Measurements from ENCODE around the gene GAP43. TPM values are rescaled to one million over a fixed set of nuclear protein-coding genes. Genes with fewer than 3 reads are reported as not detected.

GAP43 gene
- total RNA-seq, 3 donors from 2014 or later = not detected

DNA sequence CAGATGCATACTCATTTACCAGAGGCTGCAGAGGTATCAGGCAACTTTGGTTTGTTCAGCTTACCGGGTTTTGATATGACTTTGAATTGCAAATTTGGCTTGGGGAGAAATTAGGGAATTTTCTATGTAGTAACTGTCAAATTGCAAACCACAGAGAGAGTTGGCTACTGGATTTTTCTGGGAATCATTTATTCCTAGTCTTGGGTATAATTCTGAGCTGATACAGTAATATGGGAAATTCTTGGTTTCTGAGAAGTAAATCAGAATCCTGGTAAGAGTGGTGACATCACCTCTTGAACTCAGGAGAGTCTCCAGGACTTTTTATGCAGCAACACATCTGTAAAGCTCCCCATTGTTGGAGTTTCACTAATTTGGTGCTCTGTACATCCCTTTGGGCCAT, 39.0 kb downstream of the GAP43 start:
- DNase-seq (no peak), ATAC-seq (no peak)
- H3K4me1 Mint-ChIP-seq (ENCODE audit: low read depth) = peaks cover 23% of the 10 kb centered on the region
- H3K27me3 Mint-ChIP-seq (ENCODE audit: low read depth) = peaks cover 2% of the 10 kb centered on the region
- H3K4me3 Mint-ChIP-seq = no peak overlapping the region
- H3K9me3 Mint-ChIP-seq = no peaks in the 10 kb centered on the region
- no peaks in the 10 kb centered on the region for H3K36me3 Mint-ChIP-seq (ENCODE audit: insufficient read depth)

DNA sequence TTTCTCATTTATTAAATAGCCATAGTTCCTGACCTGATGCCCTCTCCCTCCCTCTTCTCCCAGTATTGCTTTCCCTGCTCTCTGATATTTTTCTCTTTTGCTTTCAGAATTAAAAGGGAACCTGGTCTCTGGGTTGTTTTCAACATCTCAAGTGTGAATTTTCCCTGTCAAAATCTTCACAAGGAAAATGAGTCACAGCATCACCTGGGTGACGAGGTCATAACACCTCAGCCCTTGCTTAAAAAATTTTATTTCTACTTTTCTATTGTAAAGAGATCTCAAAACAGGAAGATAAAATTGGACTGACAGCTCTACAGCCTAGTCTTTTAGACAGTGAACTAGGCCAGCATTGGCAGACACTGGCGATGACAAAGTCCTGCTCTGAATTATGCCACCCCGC, 40.1 kb downstream of the GAP43 start:
- ATAC-seq = no peak
- Mint-ChIP-seq H3K4me1 (ENCODE audit: low read depth) (peaks cover 17% of the 10 kb centered on the region), H3K9me3 (no peaks in the 10 kb centered on the region), H3K27me3 (ENCODE audit: low read depth) (peaks cover 2% of the 10 kb centered on the region), H3K4me3 (no peak overlapping the region), H3K36me3 (ENCODE audit: insufficient read depth) (no peaks in the 10 kb centered on the region)
- no peak for DNase-seq

GRCh38 chr3:115666081-115666480, 42.8 kb downstream of the GAP43 start:
- no peaks in the 10 kb centered on the region for H3K9me3 Mint-ChIP-seq
- H3K27me3 Mint-ChIP-seq (ENCODE audit: low read depth) = peaks cover 2% of the 10 kb centered on the region
- H3K4me3 Mint-ChIP-seq = no peak overlapping the region
- ATAC-seq = no peak
- H3K36me3 Mint-ChIP-seq (ENCODE audit: insufficient read depth) = no peaks in the 10 kb centered on the region
- peaks cover 10% of the 10 kb centered on the region for H3K4me1 Mint-ChIP-seq (ENCODE audit: low read depth)
- no peak for DNase-seq

DNA sequence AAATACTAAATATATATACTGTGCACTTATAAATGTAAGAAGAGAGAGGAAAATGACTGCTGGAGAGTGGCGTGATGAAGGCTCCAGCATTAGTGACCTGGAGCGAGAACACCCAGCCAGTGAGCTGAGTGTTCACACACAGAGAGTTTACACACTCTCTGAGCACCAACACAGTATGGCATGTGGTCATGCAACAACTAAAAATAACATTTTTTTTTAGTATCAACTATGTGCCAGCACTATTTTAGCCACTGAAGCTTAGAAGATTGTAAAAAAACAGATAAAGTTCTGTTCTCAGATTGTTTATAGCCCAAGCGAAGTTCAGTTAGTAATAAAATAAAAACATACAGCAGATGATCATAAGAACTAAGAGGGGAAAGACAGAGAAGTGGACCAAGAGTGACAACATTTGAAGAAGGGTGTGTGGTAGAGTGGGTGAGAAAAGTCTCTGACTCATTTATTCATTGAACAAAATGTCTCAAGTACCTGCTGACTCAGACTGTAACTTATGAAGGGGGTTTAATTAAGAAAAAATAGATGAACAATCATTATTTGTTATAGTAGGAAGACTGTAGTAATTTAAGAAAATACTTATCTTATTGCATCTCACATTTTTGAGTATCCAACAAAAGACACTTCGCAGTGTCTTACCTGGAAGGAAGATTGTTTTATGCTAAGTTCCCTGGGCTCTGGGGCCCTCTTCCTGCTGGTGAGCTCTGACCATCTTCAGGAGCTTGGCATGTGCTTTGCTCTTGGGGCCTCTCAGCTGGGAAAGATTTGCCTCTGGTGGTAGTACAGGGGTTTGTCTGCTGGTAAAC, 43.8 kb downstream of the GAP43 start:
- no peak for DNase-seq
- peaks cover 2% of the 10 kb centered on the region for H3K27me3 Mint-ChIP-seq (ENCODE audit: low read depth)
- H3K36me3 Mint-ChIP-seq (ENCODE audit: insufficient read depth) = no peaks in the 10 kb centered on the region
- peak; percentile 85 to 95 for ATAC-seq
- H3K9me3 Mint-ChIP-seq = no peaks in the 10 kb centered on the region
- H3K4me3 Mint-ChIP-seq = no peak overlapping the region
- H3K4me1 Mint-ChIP-seq (ENCODE audit: low read depth) = peaks cover 11% of the 10 kb centered on the region

DNA sequence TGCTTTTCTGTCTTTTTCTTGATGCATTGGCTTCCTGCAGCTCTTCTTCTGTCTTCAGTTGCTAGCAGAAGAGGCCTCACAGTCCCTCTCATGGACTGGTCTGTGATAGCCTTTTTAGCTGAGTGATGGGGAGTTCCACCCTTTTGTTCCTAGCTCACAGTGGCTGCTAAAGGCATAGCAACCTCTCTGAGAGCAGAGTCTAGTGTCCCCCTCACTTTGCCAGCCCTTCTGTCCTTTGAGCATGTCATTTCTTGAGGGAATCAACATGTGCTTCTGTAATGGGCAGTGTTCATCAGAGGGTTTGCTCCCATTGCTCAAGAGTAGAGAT, 44.4 kb downstream of the GAP43 start:
- H3K27me3 Mint-ChIP-seq (ENCODE audit: low read depth) = peaks cover 2% of the 10 kb centered on the region
- H3K36me3 Mint-ChIP-seq (ENCODE audit: insufficient read depth) = no peaks in the 10 kb centered on the region
- no peak overlapping the region for H3K4me3 Mint-ChIP-seq
- H3K9me3 Mint-ChIP-seq = no peaks in the 10 kb centered on the region
- DNase-seq (no peak), ATAC-seq (peak; percentile 15 to 19)
- peaks cover 12% of the 10 kb centered on the region for H3K4me1 Mint-ChIP-seq (ENCODE audit: low read depth)

DNA sequence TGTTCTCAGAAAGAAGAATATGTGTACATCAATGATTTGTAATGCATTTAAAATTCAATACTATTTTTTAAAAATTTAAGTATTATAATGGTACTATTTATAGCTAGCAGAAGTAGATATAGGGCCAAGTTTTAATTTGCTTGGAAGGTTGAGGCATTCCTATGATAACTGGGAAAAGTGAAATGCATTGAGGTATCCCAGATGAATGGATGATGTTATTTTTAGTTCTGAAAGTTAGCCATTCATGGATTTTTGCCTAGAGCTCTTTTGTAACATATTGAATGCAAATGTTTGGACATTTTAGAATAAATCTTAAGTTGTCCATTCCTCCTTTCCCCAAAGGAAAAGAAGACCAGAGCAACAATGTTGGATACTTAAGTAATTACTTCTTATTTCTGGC, 47.6 kb downstream of the GAP43 start:
- no peak for ATAC-seq
- no peaks in the 10 kb centered on the region for H3K9me3 Mint-ChIP-seq

GRCh38 chr3:115671761-115672455, 48.6 kb downstream of the GAP43 start:
- DNase-seq (no peak), ATAC-seq (no peak)
- H3K9me3 Mint-ChIP-seq = no peaks in the 10 kb centered on the region
- H3K4me1 Mint-ChIP-seq (ENCODE audit: low read depth) = peaks cover 9% of the 10 kb centered on the region
- no peaks in the 10 kb centered on the region for H3K36me3 Mint-ChIP-seq (ENCODE audit: insufficient read depth)
- peaks cover 3% of the 10 kb centered on the region for H3K27me3 Mint-ChIP-seq (ENCODE audit: low read depth)
- no peak overlapping the region for H3K4me3 Mint-ChIP-seq

More for the DNA sequence above, 47.6 kb downstream of the GAP43 start:
- Mint-ChIP-seq H3K36me3 (ENCODE audit: insufficient read depth) (no peaks in the 10 kb centered on the region), H3K27me3 (ENCODE audit: low read depth) (peaks cover 3% of the 10 kb centered on the region), H3K4me1 (ENCODE audit: low read depth) (peaks cover 9% of the 10 kb centered on the region), H3K4me3 (no peak overlapping the region)
- DNase-seq = no peak

GRCh38 chr3:115673881-115674280, 50.6 kb downstream of the GAP43 start:
- no peak for DNase-seq
- H3K4me3 Mint-ChIP-seq = no peak overlapping the region
- H3K9me3 Mint-ChIP-seq = no peaks in the 10 kb centered on the region
- no peaks in the 10 kb centered on the region for H3K36me3 Mint-ChIP-seq (ENCODE audit: insufficient read depth)
- peaks cover 3% of the 10 kb centered on the region for H3K4me1 Mint-ChIP-seq (ENCODE audit: low read depth)
- H3K27me3 Mint-ChIP-seq (ENCODE audit: low read depth) = peaks cover 9% of the 10 kb centered on the region
- ATAC-seq = no peak

DNA sequence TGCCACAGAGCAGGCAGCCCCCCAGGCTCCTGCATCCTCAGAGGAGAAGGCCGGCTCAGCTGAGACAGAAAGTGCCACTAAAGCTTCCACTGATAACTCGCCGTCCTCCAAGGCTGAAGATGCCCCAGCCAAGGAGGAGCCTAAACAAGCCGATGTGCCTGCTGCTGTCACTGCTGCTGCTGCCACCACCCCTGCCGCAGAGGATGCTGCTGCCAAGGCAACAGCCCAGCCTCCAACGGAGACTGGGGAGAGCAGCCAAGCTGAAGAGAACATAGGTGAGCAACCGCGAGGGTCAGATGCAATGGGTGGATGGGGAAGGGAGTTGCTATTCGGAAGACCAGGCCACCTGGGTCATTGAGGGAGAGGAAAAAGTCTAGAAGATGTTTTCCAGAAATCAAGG, 53.0 kb downstream of the GAP43 start:
- H3K36me3 Mint-ChIP-seq (ENCODE audit: insufficient read depth) = no peaks in the 10 kb centered on the region
- no peak for ATAC-seq
- peaks cover 19% of the 10 kb centered on the region for H3K27me3 Mint-ChIP-seq (ENCODE audit: low read depth)
- H3K4me3 Mint-ChIP-seq = no peak overlapping the region
- H3K4me1 Mint-ChIP-seq (ENCODE audit: low read depth) = peaks cover 3% of the 10 kb centered on the region
- no peak for DNase-seq
- no peaks in the 10 kb centered on the region for H3K9me3 Mint-ChIP-seq

- no peaks in the 10 kb centered on the region for H3K36me3 Mint-ChIP-seq (ENCODE audit: insufficient read depth)
These were observed 57.6 kb downstream of the GAP43 start for GRCh38 chr3:115680803-115681345.

DNA sequence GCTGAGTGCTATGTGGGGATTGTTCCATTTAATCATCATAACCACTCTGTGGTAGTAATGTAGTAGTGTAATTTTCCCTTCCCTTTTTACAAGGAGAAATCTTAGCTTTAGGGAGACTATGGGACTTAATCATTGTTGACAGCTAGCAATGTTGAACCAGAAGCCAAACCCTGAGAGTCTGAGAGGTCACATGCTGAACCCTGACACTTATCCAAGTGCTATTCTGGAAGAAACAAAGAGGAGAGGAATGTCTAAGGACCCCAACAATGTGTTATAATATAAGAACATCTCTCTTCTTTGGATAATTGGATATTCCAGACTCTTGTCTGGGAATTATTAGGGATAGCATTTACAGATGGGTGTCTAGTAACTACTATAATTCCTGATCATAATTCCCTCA, 58.4 kb downstream of the GAP43 start:
- DNase-seq (no peak), ATAC-seq (no peak)
- Mint-ChIP-seq H3K36me3 (ENCODE audit: insufficient read depth) (no peaks in the 10 kb centered on the region), H3K4me1 (ENCODE audit: low read depth) (no peaks in the 10 kb centered on the region), H3K9me3 (no peaks in the 10 kb centered on the region), H3K4me3 (no peak overlapping the region), H3K27me3 (ENCODE audit: low read depth) (peaks cover 30% of the 10 kb centered on the region)

More at GRCh38 chr3:115680803-115681345, 57.6 kb downstream of the GAP43 start:
- Mint-ChIP-seq H3K27me3 (ENCODE audit: low read depth) (peaks cover 30% of the 10 kb centered on the region), H3K4me3 (no peak overlapping the region), H3K9me3 (no peaks in the 10 kb centered on the region), H3K4me1 (ENCODE audit: low read depth) (no peaks in the 10 kb centered on the region)
- ATAC-seq = no peak
- no peak for DNase-seq

DNA sequence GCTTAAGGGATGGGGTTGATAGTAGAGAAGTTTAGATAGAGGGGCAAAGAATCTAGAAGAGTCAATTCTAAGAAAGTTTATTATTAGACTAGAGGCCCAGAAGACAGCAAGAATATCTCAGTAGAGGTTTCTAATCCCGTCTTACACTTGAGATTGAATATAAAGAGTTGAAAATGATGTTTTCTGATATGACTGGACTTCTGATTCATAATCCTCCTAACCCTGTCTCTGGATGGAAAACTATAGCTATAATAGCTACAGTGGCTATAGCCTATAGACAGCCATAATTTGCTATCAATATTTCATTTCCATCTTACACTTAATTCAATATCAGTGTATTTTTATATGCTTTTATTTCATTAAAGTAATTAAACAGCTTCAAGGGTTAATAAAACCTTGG, 60.0 kb downstream of the GAP43 start:
- DNase-seq = no peak
- Mint-ChIP-seq H3K27me3 (ENCODE audit: low read depth) (peaks cover 23% of the 10 kb centered on the region), H3K4me3 (no peak overlapping the region), H3K9me3 (no peaks in the 10 kb centered on the region), H3K4me1 (ENCODE audit: low read depth) (no peaks in the 10 kb centered on the region), H3K36me3 (ENCODE audit: insufficient read depth) (no peaks in the 10 kb centered on the region)
- no peak for ATAC-seq

DNA sequence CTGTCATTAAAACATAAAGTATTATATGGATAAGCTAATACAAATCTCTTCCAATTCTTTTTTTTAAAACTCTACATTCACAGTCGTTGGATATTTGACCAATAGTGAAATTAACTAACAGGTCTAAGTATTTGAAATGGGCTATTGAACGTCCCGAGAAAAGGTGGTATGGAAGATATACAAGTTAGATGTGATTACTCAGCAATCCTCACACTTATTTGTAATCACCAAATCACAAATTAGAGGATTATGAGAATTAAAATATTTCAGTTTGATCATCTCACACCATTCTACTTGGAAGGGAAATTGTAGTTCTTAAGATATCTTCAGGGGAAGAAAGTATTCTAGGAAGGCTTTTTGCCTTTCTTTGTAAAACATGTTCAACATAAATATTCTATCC, 60.5 kb downstream of the GAP43 start:
- DNase-seq = no peak
- H3K4me1 Mint-ChIP-seq (ENCODE audit: low read depth) = no peaks in the 10 kb centered on the region
- no peak for ATAC-seq

DNA sequence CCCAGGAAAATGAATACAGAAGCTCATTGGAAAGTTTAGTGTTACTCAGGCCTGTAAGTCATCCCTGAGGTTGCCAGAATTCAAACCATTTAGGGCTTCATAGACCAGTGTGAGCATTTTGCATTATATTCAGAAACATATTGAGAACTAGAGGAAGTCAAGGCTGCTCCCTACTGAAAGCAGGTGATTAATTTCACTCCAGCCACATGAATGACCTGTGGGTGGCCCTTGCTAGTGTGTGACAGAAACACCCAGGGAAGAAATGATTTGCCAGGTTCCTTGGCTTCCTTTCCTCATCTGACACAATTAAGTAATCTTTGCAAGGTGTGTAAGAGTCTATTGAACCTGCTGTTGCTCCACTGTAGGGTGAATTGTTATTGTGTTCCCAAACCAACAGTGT, 61.8 kb downstream of the GAP43 start:
- Mint-ChIP-seq H3K9me3 (no peaks in the 10 kb centered on the region), H3K4me1 (ENCODE audit: low read depth) (no peaks in the 10 kb centered on the region), H3K27me3 (ENCODE audit: low read depth) (peaks cover 20% of the 10 kb centered on the region), H3K4me3 (no peak overlapping the region), H3K36me3 (ENCODE audit: insufficient read depth) (no peaks in the 10 kb centered on the region)
- no peak for DNase-seq
- ATAC-seq = no peak

More for the DNA sequence above, 60.5 kb downstream of the GAP43 start:
- Mint-ChIP-seq H3K4me3 (no peak overlapping the region), H3K9me3 (no peaks in the 10 kb centered on the region), H3K27me3 (ENCODE audit: low read depth) (peaks cover 27% of the 10 kb centered on the region), H3K36me3 (ENCODE audit: insufficient read depth) (no peaks in the 10 kb centered on the region)

GRCh38 chr3:115687721-115688120, 64.4 kb downstream of the GAP43 start:
- Mint-ChIP-seq H3K4me3 (no peak overlapping the region), H3K36me3 (ENCODE audit: insufficient read depth) (no peaks in the 10 kb centered on the region), H3K4me1 (ENCODE audit: low read depth) (no peaks in the 10 kb centered on the region), H3K27me3 (ENCODE audit: low read depth) (peaks cover 9% of the 10 kb centered on the region), H3K9me3 (no peaks in the 10 kb centered on the region)
- no peak for ATAC-seq
- DNase-seq = no peak

Data from activated T-cell treated with anti-CD3 and anti-CD28 coated beads, Interleukin-2, amount 50 U/mL, for 4 hours (primary cell).